ENCODE measurements around the gene MCRIP1. TPM values are rescaled to one million over a fixed set of nuclear protein-coding genes. Genes with fewer than 3 reads are reported as not detected.
A peak's percentile ranks its signal among the peaks of the same experiment; 100 is the strongest.

The MCRIP1 gene
- total RNA-seq, 1 experiment from 2014 or later = 115 TPM

GRCh38 chr17:81821603-81822311 lies 11.3 kb downstream of the MCRIP1 start:
- no peak for DNase-seq (ENCODE audit: low read depth, low spot score)
- in situ Hi-C loops (cut with HindIII; ENCODE audit: low pct_unique_long_range_greater_than_20kb, low sequenced_read_pairs) = no loop called here
- Histone ChIP-seq H3K9me3 (ENCODE audit: control insufficient read depth, insufficient read depth, low read depth, low read length) (no peaks in the 10 kb centered on the region), H3K4me3 (ENCODE audit: low read depth in 2 of 2, low read length in 2 of 2) (no peak overlapping the region), H3K27ac (ENCODE audit: low read length) (peak overlapping the region; percentile 61), H3K36me3 (ENCODE audit: control insufficient read depth, insufficient read depth, low read length) (no peaks in the 10 kb centered on the region), H3K4me1 (ENCODE audit: control insufficient read depth, insufficient read depth, low read length) (peaks cover 15% of the 10 kb centered on the region), H3K27me3 (ENCODE audit: control insufficient read depth, insufficient read depth, low read length) (no peaks in the 10 kb centered on the region)
- BruUV-seq (replicated peaks) = no TSS peak
- CTCF ChIA-PET = interaction anchor here (0.6 kb wide), 1 partner anchor 17 kb away, joined by 3 read pairs; no protein-coding TSS in a partner anchor
- intact Hi-C loops (cut with micrococcal nuclease; ENCODE audit: unreplicated experiment) = no loop called here
- peak; percentile 85 for ATAC-seq
- POLR2A ChIA-PET = interaction anchor here (0.6 kb wide), 2 partner anchors 38 to 443 kb away, joined by 3 to 5 read pairs; no protein-coding TSS in a partner anchor
- TF ChIP-seq CTCF (IDR thresholded peaks at IDR 0.05) (peak; percentile 83; the same call in 1 of the 2 replicates), POLR2AphosphoS5 (IDR thresholded peaks at IDR 0.05; ENCODE audit: low read depth, low read length) (no peak)

- H3K27me3 ChIP-seq (ENCODE audit: control insufficient read depth, insufficient read depth, low read length) = no peaks in the 10 kb centered on the region
- in situ Hi-C loops (cut with HindIII; ENCODE audit: low pct_unique_long_range_greater_than_20kb, low sequenced_read_pairs) = no loop called here
- intact Hi-C loops (cut with micrococcal nuclease; ENCODE audit: unreplicated experiment) = no loop called here
- DNase-seq (ENCODE audit: low read depth, low spot score) = no peak
- H3K4me1 ChIP-seq (ENCODE audit: control insufficient read depth, insufficient read depth, low read length) = peaks cover 15% of the 10 kb centered on the region
- POLR2A ChIA-PET = no interaction called here
- H3K9me3 ChIP-seq (ENCODE audit: control insufficient read depth, insufficient read depth, low read depth, low read length) = no peaks in the 10 kb centered on the region
- no TSS peak for BruUV-seq (replicated peaks)
- no peaks in the 10 kb centered on the region for H3K36me3 ChIP-seq (ENCODE audit: control insufficient read depth, insufficient read depth, low read length)
- no peak overlapping the region for H3K4me3 ChIP-seq (ENCODE audit: low read depth in 2 of 2, low read length in 2 of 2)
- CTCF ChIA-PET = no interaction called here
- ATAC-seq = peak; percentile 19
- no peak overlapping the region for H3K27ac ChIP-seq (ENCODE audit: low read length)
- TF ChIP-seq SIN3A (IDR thresholded peaks at IDR 0.05; ENCODE audit: borderline replicate concordance, insufficient read depth, low read depth, low read length) (no peak), POLR2AphosphoS5 (IDR thresholded peaks at IDR 0.05; ENCODE audit: low read depth, low read length) (no peak; the same call in 1 of the 2 replicates), CTCF (IDR thresholded peaks at IDR 0.05) (no peak), TCF7L2 (IDR thresholded peaks at IDR 0.05; ENCODE audit: low read depth, low read length) (no peak), REST (IDR thresholded peaks at IDR 0.05; ENCODE audit: insufficient read depth in 1 of 2, low read depth in 2 of 2, low read length in 1 of 2) (no peak)
Observed at GRCh38 chr17:81821147-81821546, 11.9 kb downstream of the MCRIP1 start.
